ENCODE results near the gene KDF1.

GRCh38 chr1:27006683-27007082 lies 46.4 kb upstream of the KDF1 start:
- TF ChIP-seq CTCF (IDR thresholded peaks at IDR 0.05) (no peak), POLR2A (IDR thresholded peaks at IDR 0.05) (no peak)

Measured in vagina (tissue), 2 donors.